SK-N-SH (cell line): Measurements from ENCODE around the gene BLID.

Experiments
- EZH2phosphoT487 ChIP-seq: fragments of 200-600 bp; sonication (generic); IDR thresholded peaks from 2 replicates; pipeline ENCODE4 v1.6.1; 2017; ENCODE audit warnings: low read depth, mixed run types, mild to moderate bottlenecking, antibody characterized with exemption, moderate library complexity, borderline replicate concordance
- FOSL2 ChIP-seq: IDR thresholded peaks from 2 replicates; pipeline ENCODE4 v1.4.0; 2012; ENCODE audit warnings: low read depth, mild to moderate bottlenecking, moderate library complexity, borderline replicate concordance
- JUND ChIP-seq: IDR thresholded peaks from 2 replicates; pipeline ENCODE4 v1.4.0; 2012
- POLR2AphosphoS5 ChIP-seq: IDR thresholded peaks from 2 replicates; pipeline ENCODE4 v1.6.1; 2012; ENCODE audit warnings: low read depth, low read length
- SIN3A ChIP-seq: IDR thresholded peaks from 2 replicates; pipeline ENCODE4 v1.6.1; 2012; ENCODE audit warnings: low read depth, mild to moderate bottlenecking, low read length, moderate library complexity, borderline replicate concordance
- SMC3 ChIP-seq: IDR thresholded peaks from 2 replicates; pipeline ENCODE4 v1.6.1; 2012; ENCODE audit warnings: low read depth, low read length, improper control_type of control experiment
- TAF1 ChIP-seq: IDR thresholded peaks from 2 replicates; pipeline ENCODE4 v1.6.1; 2012; ENCODE audit warnings: low read depth, mild to moderate bottlenecking, low read length, moderate library complexity, borderline replicate concordance
- YY1 ChIP-seq: IDR thresholded peaks from 2 replicates; pipeline ENCODE4 v1.4.0; 2012; ENCODE audit warnings: low read depth, mild to moderate bottlenecking
- TF ChIP-seq, protein P1 (sequence below): fragments of 200-600 bp; sonication (generic); IDR thresholded peaks from 2 replicates; pipeline ENCODE4 v1.6.1; 2017; ENCODE audit warnings: antibody characterized with exemption, mild to moderate bottlenecking, moderate library complexity
- TF ChIP-seq, protein P2 (sequence below): IDR thresholded peaks from 2 replicates; pipeline ENCODE4 v1.4.0; 2012; ENCODE audit warnings: low read depth

DNA sequence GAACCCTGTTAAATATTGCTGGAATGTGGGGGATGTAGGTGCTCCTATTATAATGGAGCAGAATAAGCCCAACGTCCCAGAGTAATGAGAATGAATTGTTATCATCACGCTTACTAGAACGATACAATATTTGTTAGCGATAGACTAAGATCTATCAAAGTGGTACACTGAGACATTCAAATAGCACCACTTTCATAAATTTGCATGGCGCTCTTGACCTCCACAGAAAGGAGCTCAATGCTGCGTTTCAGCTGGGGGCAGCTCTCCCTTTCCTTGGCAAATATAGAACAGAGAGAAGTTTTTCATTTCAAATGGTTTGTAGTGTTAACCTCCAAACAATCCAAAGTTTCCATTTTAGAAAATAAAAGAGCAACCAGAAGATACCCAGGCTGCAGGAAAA is 38.2 kb upstream of the BLID start:
- TF ChIP-seq, protein P1, sequence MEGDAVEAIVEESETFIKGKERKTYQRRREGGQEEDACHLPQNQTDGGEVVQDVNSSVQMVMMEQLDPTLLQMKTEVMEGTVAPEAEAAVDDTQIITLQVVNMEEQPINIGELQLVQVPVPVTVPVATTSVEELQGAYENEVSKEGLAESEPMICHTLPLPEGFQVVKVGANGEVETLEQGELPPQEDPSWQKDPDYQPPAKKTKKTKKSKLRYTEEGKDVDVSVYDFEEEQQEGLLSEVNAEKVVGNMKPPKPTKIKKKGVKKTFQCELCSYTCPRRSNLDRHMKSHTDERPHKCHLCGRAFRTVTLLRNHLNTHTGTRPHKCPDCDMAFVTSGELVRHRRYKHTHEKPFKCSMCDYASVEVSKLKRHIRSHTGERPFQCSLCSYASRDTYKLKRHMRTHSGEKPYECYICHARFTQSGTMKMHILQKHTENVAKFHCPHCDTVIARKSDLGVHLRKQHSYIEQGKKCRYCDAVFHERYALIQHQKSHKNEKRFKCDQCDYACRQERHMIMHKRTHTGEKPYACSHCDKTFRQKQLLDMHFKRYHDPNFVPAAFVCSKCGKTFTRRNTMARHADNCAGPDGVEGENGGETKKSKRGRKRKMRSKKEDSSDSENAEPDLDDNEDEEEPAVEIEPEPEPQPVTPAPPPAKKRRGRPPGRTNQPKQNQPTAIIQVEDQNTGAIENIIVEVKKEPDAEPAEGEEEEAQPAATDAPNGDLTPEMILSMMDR: no peak
- TF ChIP-seq POLR2AphosphoS5: no peak
- no peak for TF ChIP-seq EZH2phosphoT487
- TF ChIP-seq, protein P2, sequence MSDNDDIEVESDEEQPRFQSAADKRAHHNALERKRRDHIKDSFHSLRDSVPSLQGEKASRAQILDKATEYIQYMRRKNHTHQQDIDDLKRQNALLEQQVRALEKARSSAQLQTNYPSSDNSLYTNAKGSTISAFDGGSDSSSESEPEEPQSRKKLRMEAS: no peak
- TF ChIP-seq SMC3: no peak
- TF ChIP-seq JUND: no peak
- no peak for TF ChIP-seq FOSL2
- no peak for TF ChIP-seq SIN3A
- no peak for TF ChIP-seq YY1
- no peak for TF ChIP-seq TAF1
